NCI-H2171 treated with DMSO at 0.1 percent for 48 hours (cell line): ENCODE results near the gene SLC25A33.

Experiments
- DNase-seq: peaks from one replicate; lab custom pipeline; 2025; lab: John Stamatoyannopoulos, UW

The SLC25A33 gene

DNA sequence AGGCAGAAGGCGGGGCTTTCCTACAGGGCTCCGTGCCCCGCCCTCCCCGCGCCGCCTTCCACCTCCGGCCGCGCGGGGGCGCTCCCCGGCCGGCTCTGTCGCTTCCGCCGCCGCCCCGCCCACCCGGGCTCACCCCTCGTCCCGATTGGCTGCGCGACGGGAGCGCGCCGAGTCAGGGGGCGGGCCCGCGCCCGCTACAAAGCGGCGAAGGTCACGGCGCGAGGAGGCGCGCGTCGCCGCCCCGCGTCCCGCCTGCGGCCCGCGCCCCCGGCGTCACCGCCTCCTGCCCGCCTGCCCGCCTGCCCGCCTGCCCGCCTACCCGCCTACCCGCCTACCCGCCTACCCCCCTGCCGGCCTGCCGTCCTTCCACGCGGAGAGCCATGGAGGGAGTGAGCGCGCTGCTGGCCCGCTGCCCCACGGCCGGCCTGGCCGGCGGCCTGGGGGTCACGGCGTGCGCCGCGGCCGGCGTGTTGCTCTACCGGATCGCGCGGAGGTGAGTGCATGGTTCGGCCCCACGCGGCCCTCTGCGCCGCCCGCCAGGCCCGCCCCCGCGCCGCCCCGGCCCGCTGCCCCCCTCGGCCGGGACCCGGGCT lies 49.4 kb downstream of the SLC25A33 start, which contains the start of gene TMEM201:
Gene TMEM201, plus strand, starts transcription at position 361 of the 593 bp plus-strand sequence. Its CDS starts 20 bp downstream, at position 381.
- peak; percentile 84 for DNase-seq

DNA sequence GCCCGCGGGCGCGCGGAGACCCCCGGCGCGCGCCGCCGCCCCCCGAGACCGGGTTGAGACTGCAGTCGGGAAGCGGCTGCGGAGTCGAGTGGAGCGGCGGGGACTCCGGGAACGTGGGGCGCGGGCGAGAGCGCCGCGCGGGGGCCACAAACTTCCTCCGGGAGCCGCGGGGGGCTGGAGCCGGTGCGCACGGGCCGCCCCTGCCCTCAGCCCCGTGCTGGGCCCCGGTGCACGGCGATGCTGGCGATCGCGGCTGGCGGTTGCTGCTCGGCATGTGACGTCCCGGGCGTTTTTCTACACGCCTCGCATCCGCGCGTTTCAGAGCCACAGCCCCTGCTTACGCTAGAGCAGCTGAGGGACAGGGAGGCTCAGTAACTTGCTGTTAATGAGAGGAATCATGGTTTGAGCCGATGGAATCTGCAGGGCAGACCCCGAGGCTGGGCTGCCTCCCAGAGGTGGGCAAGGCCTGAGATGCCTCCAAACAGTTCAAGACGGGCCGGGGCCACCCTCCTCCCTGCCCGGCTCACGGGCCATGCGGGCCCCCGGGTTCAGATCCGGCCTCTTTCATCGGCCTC lies 50.0 kb downstream of the SLC25A33 start:
- peak; percentile 12 for DNase-seq

DNA sequence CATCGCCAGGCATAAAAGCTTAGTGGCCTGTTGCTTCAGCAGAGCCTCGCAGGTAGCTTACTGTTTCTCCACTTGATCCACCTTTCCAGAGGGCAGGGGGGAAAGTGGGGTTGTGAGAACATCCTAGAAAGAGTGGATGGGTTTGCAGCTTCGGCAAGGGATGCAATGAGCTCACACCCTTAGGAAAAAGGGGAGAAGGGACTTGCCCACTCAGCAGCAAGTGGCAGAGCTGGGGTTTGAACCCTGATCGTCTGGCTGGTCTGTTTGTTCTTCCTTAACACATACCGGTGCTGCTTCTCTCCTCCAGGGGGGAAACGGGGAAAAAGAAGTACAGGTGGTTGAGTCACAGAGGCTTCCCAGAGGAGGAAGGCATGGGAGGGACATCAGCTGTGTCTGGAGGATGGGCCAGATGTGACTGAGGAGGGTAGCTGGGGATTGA lies 50.5 kb downstream of the SLC25A33 start:
- peak; percentile 9 for DNase-seq

DNA sequence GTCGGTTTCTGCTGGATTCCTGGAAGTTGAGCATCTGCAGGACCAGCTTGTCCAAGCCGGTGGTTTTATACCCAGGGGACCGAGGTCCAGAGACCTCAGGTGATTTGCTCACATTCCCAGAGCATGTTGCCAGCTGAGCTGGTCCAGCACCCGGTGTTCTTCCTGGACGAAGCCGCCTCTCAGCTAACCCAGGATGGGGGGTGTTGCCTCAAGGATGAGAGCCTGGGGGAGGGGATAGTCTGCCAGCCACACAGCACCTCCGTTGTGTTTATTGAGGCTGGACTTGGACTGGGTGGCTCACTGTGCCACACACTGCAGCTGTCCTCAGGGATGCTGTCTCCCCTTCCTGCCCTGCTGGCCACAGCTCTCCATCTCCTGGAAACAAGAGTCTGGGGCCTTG lies 50.9 kb downstream of the SLC25A33 start:
- DNase-seq, result no peak

DNA sequence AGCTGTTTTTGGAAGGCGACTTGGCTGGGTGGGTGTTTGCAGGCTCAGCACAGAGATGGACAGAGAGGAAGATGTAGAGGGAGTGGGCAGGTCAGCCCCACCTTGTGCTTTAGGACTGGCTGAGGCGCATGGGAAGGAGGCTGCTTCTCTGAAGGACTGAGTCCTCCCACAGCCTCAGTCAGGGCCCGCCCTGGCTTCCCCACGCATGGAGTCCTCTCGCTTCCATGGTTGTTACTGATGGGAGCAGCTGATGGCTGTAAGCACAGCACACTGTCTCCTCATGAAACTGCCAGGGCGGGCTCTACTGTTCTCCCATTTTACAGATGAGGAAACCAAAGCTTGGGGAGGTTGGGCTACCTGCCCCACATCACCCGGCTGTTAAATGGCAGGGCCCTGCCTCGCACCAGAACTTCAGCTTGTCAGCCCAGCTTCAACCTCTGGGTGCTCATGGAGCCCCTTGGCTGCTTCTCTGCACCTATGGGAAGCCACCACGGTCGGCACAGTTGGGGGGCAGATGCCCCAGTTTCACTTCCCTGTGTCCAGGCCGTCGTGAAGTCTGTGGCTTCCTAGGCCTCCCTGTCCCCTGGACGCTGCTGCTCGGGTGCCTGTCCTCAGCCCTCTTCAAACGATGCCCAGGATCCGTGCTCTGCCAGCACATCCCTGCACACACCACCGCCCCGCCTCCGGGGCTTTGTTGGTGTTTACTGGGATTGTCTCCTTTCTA lies 51.8 kb downstream of the SLC25A33 start:
- no peak for DNase-seq

- peak; percentile 77 for DNase-seq
Observed at GRCh38 chr1:9591669-9592509, 52.6 kb downstream of the SLC25A33 start.

- DNase-seq, result no peak
Observed at GRCh38 chr1:9592510-9593075, 53.3 kb downstream of the SLC25A33 start.

GRCh38 chr1:9593147-9593491 lies 53.9 kb downstream of the SLC25A33 start:
- DNase-seq, result no peak

DNA sequence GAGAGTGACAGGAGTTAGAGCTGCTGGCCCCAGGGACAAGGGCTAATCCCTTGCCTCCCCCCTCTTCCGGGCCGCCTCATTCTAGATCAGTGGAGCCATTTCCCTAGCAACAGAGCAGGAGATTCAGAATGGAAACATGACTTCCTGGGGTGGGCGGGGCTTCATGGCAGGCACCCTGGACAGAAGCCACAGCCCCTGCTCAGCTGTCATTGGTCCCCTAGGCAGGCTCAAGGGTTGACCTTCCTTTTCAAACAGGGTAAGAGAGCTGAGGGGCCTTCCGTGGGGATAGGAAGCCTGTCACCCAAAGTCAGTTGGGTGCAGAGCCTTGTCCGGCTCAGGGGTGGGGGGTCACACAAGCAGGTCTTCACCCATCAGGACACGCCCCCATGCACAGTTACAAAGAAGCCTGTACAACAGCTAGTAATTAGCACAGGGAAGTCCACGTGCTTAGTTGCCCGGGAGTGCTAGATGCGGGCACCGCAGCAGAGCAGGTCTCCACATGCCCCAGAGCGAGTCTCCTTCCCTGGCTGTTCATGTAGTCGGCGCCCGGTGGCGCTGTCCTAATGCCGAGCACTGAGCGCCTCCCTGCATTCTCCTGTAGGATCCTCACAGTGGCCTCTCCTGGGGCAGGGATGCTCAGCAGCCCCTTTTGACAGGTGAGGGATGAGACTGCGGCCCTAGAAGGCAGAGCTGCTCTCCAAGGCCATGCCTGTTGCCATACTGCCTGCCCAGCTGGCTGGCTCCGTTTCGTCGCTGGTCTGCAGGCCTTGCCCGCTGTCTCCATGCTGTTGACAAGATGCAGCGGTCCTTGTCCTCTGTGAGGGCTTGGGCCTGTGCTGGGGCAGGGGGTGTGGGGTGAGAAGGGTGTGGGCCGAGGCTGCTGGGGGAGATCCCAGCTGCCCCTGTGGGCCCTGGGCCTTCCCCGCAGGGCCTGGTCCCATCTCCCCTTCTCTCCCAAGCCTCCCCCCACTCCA lies 54.5 kb downstream of the SLC25A33 start:
- peak; percentile 57 for DNase-seq

DNA sequence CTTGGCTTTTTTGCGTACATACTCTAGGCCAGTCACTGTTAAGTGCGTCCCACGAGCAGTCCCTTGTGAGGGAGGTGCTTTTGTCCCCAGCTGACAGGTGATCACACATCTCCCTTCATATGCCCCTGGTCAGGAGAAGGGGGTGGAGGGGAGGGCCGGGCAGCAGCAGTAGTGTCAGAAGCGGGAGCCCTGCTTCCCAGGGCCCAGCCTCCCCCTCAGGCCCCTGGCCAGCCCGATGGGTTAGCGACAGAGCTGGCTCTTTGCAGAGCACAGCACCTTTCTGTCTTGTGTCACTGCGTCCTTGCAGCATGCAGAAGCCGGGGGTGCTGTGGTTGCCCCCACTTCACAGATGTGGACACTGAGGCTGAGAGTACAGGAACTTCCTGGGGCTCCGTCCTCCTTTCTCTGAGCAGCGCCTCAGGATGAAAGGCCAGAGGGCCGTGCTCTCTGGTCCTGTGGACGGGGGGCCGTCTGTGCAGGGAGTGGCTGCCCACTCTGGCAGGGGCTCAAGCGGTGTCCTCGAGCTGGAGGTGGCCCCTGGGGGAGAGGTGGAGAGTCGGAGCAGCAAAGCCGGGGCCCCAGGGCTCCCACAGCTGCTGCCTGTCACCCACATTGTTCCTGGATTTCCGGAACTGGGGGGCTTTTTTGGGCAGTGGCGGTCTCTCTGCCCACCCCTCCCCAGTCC lies 55.3 kb downstream of the SLC25A33 start:
- DNase-seq, result no peak

DNA sequence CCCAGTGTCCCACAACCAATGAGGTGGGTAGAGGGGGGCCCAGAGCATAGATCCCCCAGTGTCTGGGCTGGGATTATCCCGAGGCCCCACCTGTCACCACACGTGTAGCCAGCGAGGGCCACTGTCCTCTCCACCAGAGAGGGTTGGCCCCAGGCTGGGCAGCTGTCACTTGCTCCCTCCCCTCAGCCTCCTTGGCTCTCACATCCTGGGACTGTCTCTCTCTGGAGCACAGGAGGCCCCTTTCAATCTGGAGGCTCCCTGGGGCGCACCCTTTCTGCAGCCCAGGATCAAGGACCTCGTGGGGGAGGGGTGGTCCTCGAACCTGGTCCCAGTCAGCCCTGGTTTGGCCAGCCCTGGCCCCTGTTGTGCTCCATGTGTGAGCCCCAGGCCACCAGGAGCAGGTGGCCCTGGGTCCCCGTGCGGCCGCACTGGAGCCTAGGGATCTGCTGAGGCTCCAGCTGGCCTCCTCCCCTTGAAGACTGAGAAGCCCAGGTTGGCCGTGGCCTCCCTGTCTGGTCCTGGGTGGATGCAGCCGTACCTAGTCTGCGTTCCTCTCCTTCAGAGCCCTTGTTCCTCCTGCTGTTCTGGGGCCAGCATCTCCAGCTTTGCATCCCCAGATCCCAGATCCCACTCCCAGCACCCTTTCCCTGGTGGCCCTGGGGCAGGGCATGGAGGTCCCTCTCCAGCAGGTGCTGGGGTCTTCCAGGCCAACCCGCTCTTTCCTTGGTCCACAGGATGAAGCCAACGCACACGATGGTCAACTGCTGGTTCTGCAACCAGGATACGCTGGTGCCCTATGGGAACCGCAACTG lies 56.1 kb downstream of the SLC25A33 start:
- no peak for DNase-seq

GRCh38 chr1:9595968-9596340 lies 56.7 kb downstream of the SLC25A33 start:
- no peak for DNase-seq

- DNase-seq, result peak; percentile 53
Observed at GRCh38 chr1:9596415-9597123, 57.3 kb downstream of the SLC25A33 start.

GRCh38 chr1:9597361-9598315 lies 58.4 kb downstream of the SLC25A33 start:
- no peak for DNase-seq

DNA sequence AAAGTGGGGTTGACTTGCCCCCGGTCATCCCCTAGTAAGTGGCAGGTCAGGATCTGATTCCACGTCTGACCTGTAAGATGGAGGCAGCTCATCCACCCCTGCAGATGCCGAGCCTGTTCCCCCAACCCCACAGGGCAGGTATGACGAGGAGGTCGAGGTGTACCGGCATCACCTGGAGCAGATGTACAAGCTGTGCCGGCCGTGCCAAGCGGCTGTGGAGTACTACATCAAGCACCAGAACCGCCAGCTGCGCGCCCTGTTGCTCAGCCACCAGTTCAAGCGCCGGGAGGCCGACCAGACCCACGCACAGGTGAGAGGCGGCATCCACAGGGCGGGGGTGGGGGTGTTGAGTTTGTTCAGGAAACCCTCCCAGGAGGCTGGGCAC lies 59.0 kb downstream of the SLC25A33 start:
- DNase-seq, result no peak

- DNase-seq, result no peak
Observed at GRCh38 chr1:9599741-9600140, 60.5 kb downstream of the SLC25A33 start.
